ENCODE measurements around the gene KRTAP10-10.
"Not testable (repeated sequence)": the region's sequence is repeated elsewhere in the genome, so short reads cannot be mapped to it uniquely, and the experiment has no call there.

Gene KRTAP10-10

GRCh38 chr21:44681152-44681551, 44.0 kb downstream of the KRTAP10-10 start:
- in situ Hi-C loops (cut with MboI; ENCODE audit: low sequenced_read_pairs), result no loop called here

- in situ Hi-C loops (cut with MboI; ENCODE audit: low sequenced_read_pairs), result no loop called here
Observed at GRCh38 chr21:44681861-44682579, 44.9 kb downstream of the KRTAP10-10 start, which contains the start of gene KRTAP12-1. TSS of gene KRTAP12-1 (minus strand) at chr21:44682163. CDS start at chr21:44682123, 40 bp downstream.

- in situ Hi-C loops (cut with MboI; ENCODE audit: low sequenced_read_pairs), result no loop called here
Observed at GRCh38 chr21:44682580-44683151, 45.5 kb downstream of the KRTAP10-10 start.

- in situ Hi-C loops (cut with MboI; ENCODE audit: low sequenced_read_pairs), result no loop called here
Observed at GRCh38 chr21:44684077-44684476, 46.9 kb downstream of the KRTAP10-10 start.

- in situ Hi-C loops (cut with MboI; ENCODE audit: low sequenced_read_pairs), result no loop called here
Observed at GRCh38 chr21:44684483-44684882, 47.3 kb downstream of the KRTAP10-10 start.

GRCh38 chr21:44685050-44685449, 47.9 kb downstream of the KRTAP10-10 start:
- in situ Hi-C loops (cut with MboI; ENCODE audit: low sequenced_read_pairs), result not testable (repeated sequence)

GRCh38 chr21:44686000-44686781, 49.0 kb downstream of the KRTAP10-10 start:
- in situ Hi-C loops (cut with MboI; ENCODE audit: low sequenced_read_pairs), result no loop called here

GRCh38 chr21:44686843-44687561, 49.8 kb downstream of the KRTAP10-10 start:
- in situ Hi-C loops (cut with MboI; ENCODE audit: low sequenced_read_pairs), result no loop called here

- in situ Hi-C loops (cut with MboI; ENCODE audit: low sequenced_read_pairs), result no loop called here
Observed at GRCh38 chr21:44687671-44688070, 50.5 kb downstream of the KRTAP10-10 start.
